GM20431 (cell line): Measurements from ENCODE around the gene ARHGEF17.

ENCODE experiments used
- in situ Hi-C: fragments of 300-500 bp; cut with MseI, MboI; formaldehyde crosslinking; loops from one replicate; pipeline ENCODE4 v1.15.0; 2020; ENCODE audit warnings: low sequenced_read_pairs; ENCODE audit not compliant: unreplicated experiment

ARHGEF17 gene

GRCh38 chr11:73291781-73292524, 16.1 kb upstream of the ARHGEF17 start:
- in situ Hi-C loops, result loop anchor here (10.0 kb wide), 1 partner anchor 53 kb away; no protein-coding TSS in a partner anchor

DNA sequence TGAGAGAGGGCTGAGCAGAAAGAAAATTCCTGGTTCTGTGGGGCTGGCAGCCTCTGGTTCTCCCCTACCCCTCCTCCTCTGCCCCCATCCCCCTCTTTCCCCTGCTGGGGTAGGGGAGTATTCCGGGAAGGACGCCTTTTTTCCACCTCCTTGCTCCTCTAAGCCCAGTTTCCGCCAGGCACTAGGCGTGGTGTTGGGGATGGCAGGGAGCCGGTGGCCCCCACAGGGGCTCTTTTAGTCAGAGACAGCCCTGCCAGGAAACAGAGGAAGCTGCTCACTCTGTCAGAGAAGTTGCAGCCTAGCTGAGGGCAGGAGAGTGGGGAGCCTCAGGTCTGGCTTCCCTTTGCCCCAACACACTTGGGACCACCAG, 15.6 kb upstream of the ARHGEF17 start:
- in situ Hi-C loops, result loop anchor here (10.0 kb wide), 1 partner anchor 52 kb away; no protein-coding TSS in a partner anchor

DNA sequence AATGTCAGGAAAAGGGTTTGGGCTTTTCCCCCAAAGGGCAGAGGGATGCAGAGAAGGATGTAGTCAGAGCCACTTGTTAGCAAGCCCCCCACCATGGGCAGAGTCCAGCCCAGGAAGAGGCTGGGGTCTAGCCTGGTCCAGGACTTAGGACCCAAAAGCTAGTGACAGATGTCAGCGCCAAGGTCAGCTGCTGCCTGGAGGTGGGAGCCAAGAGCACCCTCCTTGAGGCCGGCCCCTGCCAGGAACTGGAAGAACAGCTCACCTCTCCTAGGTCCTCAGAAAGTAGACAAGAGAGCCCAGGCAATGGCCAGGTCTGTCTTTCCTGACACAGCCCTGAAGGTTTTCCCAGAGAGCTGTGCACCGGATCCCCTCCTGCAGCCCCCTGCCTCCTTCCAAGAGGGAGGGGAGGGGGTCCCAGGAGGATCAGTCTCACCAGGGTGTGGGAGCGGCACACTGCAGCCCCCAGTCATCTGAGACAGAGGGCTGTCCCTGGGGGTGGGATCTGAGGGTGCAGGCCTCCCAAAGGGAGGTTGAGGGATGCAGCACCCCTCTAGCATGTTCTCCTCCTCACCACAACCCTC, 14.6 kb upstream of the ARHGEF17 start:
- in situ Hi-C loops, result loop anchor here (10.0 kb wide), 1 partner anchor 51 kb away; no protein-coding TSS in a partner anchor

DNA sequence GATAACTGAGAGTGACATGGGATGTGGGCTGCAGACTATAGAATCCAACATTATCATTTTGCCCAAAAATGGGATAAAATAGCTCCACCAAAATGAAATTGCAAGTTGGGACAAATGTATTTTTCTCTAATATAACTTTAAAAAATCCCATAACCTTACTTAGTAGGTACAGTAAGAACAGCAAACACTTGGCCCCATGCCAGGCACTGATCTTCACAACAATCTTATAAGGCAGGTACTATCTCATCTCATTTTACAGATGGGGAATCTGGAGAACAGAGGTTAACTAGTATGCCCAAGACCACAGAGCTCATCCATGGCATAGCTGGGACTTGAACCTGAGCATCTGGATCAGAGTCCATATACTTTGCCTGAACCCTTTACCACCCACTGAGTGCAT, 13.5 kb upstream of the ARHGEF17 start:
- in situ Hi-C loops, result loop anchor here (10.0 kb wide), 1 partner anchor 50 kb away; no protein-coding TSS in a partner anchor

DNA sequence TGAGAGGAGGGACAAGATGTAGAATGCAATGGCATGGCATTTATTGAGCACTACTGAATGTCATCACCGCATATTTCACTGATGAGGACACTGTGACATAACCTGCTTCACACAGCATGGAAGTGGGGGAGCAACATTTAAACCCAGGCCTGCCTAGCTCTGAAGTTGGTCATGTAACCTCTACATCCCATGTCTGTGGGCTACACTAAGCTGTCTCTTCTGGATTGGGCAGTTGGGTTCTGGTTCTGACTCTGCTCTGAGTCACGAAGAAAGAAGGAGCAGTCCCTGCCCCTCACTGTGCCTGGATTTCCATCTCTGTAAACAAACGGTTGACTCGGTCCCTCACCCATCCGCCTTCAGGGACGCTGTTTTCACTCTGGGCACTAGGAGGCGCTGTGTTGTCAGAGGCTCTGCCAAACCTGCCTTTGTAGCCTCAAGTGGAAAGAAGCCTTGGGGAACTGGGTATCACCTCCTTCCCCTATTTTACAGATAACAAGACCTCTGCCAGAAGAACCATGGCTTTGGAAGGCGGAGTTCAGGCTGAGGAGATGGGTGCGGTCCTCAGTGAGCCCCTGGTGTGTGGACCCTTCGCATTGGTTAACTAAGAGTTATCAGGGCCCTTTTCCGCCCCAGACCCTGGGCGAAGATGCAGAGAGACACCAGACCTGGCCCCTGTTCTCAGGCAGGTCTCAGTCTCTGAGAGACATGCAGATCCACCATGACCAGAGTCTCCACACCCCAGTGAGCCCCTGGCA, 12.7 kb upstream of the ARHGEF17 start:
- in situ Hi-C loops, result loop anchor here (10.0 kb wide), 1 partner anchor 49 kb away; no protein-coding TSS in a partner anchor

DNA sequence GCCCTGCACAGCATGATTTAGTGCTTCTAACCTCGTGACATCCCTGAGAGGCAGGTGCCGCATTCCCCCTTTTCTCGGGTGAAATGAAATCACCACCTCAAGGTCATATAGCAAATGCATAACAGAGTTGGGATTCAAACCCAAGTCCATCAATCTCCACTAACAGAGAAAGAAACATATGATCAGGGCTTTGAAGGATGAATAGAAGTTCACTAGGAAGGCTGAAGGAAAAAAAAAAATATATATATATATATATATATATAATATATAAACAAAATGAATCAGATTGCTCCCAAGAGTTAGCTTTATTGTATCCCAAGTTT, 12.1 kb upstream of the ARHGEF17 start:
- in situ Hi-C loops, result loop anchor here (10.0 kb wide), 1 partner anchor 49 kb away; no protein-coding TSS in a partner anchor

DNA sequence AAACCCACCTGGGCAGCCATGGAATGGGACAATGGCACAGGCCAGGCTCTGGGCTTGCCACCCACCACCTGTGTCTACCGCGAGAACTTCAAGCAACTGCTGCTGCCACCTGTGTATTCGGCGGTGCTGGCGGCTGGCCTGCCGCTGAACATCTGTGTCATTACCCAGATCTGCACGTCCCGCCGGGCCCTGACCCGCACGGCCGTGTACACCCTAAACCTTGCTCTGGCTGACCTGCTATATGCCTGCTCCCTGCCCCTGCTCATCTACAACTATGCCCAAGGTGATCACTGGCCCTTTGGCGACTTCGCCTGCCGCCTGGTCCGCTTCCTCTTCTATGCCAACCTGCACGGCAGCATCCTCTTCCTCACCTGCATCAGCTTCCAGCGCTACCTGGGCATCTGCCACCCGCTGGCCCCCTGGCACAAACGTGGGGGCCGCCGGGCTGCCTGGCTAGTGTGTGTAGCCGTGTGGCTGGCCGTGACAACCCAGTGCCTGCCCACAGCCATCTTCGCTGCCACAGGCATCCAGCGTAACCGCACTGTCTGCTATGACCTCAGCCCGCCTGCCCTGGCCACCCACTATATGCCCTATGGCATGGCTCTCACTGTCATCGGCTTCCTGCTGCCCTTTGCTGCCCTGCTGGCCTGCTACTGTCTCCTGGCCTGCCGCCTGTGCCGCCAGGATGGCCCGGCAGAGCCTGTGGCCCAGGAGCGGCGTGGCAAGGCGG, 11.4 kb upstream of the ARHGEF17 start:
- in situ Hi-C loops, result loop anchor here (10.0 kb wide), 1 partner anchor 48 kb away; no protein-coding TSS in a partner anchor

DNA sequence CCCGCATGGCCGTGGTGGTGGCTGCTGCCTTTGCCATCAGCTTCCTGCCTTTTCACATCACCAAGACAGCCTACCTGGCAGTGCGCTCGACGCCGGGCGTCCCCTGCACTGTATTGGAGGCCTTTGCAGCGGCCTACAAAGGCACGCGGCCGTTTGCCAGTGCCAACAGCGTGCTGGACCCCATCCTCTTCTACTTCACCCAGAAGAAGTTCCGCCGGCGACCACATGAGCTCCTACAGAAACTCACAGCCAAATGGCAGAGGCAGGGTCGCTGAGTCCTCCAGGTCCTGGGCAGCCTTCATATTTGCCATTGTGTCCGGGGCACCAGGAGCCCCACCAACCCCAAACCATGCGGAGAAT, 10.9 kb upstream of the ARHGEF17 start:
- in situ Hi-C loops, result loop anchor here (10.0 kb wide), 1 partner anchor 48 kb away; no protein-coding TSS in a partner anchor

DNA sequence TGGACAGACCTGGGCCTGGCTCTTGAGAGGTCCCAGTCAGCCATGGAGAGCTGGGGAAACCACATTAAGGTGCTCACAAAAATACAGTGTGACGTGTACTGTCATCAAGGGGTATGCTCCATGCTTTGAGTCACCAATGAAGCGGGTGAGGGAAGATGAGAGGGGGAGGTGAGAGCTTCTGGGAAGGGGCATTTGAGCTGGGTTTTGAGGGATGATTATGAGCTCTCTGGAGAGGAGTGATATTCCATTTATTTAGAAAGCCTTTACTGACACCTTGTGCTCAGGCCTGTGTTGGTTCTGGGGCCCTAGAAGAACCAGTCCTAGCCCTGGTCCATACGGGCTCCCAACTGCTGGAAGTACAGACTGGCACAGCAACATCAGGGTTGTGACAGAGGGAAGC, 10.4 kb upstream of the ARHGEF17 start:
- in situ Hi-C loops, result loop anchor here (10.0 kb wide), 1 partner anchor 47 kb away; no protein-coding TSS in a partner anchor

- in situ Hi-C loops, result loop anchor here (10.0 kb wide), 1 partner anchor 47 kb away; no protein-coding TSS in a partner anchor
Observed at GRCh38 chr11:73298233-73298632, 9.8 kb upstream of the ARHGEF17 start.

DNA sequence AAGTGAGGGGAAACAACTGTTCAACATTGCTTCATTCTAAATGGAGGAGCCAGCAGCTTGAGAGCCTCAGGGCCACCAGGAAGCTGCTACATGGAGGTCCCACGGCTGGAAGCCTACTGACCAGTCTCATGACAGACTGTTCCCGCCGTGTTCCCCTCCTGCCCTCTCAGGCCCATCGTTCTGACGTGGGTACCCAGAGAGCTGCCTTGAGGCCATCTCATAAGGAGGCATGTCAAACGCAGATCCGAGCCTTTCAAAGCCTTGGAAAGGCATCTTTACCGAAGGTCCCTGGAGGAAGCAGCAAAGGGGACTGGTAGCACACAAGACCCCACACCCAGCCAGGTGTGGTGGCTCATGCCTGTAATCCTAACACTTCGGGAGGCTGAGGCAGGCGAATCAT, 8.3 kb upstream of the ARHGEF17 start:
- in situ Hi-C loops, result loop anchor here (10.0 kb wide), 1 partner anchor 45 kb away; no protein-coding TSS in a partner anchor

- in situ Hi-C loops, result no loop called here
Observed at GRCh38 chr11:73306069-73306841, 1.8 kb upstream of the ARHGEF17 start.

DNA sequence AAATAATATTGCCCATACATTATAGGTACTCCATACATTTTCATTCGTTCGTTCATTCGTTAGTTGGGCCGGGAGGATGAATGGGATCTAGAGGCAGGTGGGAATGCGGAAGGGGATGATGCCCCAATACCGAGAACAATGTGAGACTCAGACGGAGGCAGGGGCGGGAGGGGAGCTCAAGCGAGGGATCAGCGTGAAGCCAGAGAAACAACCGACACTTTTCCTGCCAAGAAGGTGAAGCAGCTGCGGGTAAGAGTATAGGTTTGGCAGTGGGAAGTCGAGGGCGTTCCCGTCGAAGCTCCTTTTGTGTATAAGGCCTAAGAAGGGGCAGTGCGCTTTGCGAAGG, 1.1 kb upstream of the ARHGEF17 start:
- in situ Hi-C loops, result no loop called here

GRCh38 chr11:73307323-73308002, 613 bp upstream of the ARHGEF17 start:
- in situ Hi-C loops, result no loop called here

- in situ Hi-C loops, result no loop called here
Observed at GRCh38 chr11:73308961-73309919, 1.2 kb downstream of the ARHGEF17 start.

- in situ Hi-C loops, result no loop called here
Observed at GRCh38 chr11:73310076-73310475, 2.0 kb downstream of the ARHGEF17 start.

DNA sequence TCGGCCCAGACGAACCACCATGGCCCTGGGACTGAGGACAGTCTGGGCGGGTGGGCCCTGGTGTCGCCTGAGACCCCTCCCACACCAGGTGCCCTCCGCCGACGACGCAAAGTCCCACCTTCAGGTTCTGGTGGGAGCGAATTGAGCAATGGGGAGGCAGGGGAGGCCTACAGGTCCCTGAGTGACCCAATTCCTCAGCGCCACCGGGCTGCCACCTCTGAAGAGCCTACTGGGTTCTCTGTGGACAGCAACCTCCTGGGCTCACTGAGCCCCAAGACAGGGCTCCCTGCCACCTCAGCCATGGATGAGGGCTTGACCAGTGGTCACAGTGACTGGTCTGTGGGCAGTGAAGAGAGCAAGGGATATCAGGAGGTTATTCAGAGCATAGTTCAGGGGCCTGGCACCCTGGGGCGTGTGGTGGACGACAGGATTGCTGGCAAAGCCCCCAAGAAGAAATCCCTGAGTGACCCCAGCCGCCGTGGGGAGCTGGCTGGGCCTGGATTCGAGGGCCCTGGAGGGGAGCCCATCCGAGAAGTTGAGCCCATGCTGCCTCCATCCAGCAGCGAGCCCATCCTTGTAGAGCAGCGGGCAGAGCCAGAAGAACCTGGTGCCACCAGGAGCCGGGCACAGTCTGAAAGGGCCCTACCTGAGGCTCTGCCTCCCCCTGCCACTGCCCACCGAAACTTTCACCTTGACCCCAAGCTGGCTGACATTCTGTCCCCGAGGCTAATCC, 2.8 kb downstream of the ARHGEF17 start:
- in situ Hi-C loops, result no loop called here
